ENCODE results near the gene NLRP9. TPM values are rescaled to one million over a fixed set of nuclear protein-coding genes. Genes with fewer than 3 reads are reported as not detected.

The NLRP9 gene
- total and polyA plus RNA-seq, 2 of the 13 experiments (the other 11 are each of a cell fraction or from before 2014, with no cell fraction given), result not detected

- H3K4me2 ChIP-seq (ENCODE audit: low read depth, low read length), result no peak overlapping the region
- DNase-seq (ENCODE audit: low spot score), result no peak
- ChIA-PET POLR2A (no interaction called here), CTCF (ENCODE audit: low intra/inter-chr PET ratio, low total read pairs) (no interaction called here)
- H3K27me3 ChIP-seq (ENCODE audit: control insufficient read depth in 1 of 2, insufficient read depth in 2 of 2, low read length in 2 of 2), result no peaks in the 10 kb centered on the region
- no peak for FAIRE-seq
- no peaks in the 10 kb centered on the region for H4K20me1 ChIP-seq (ENCODE audit: insufficient read depth, low read length)
- intact Hi-C loops (cut with micrococcal nuclease; ENCODE audit: unreplicated experiment) (no loop called here), in situ Hi-C loops (cut with HindIII; ENCODE audit: extremely low pct_ligation_motif_present, low pct_unique_long_range_greater_than_20kb) (no loop called here)
- peaks cover 21 to 54% of the 10 kb centered on the region in 2 experiments for H3K36me3 ChIP-seq (replicated peaks in 1 of 2; ENCODE audit: control insufficient read depth in 1 of 2, insufficient read depth in 2 of 2, low read length in 2 of 2)
- peaks cover 25% of the 10 kb centered on the region for H3K79me2 ChIP-seq (ENCODE audit: insufficient read depth, low read length)
- H2AFZ ChIP-seq (ENCODE audit: low read length), result no peak overlapping the region
- H3K4me3 ChIP-seq (replicated peaks in 1 of 3; ENCODE audit: insufficient read depth in 1 of 3, low read depth in 2 of 3, low read length in 3 of 3), result no peak overlapping the region
- no peak for ATAC-seq
- 92% methylated on average over 19 of the region's 22 CpGs for WGBS (ENCODE audit: low lambda C conversion rate)
- H3K9ac ChIP-seq (ENCODE audit: insufficient read depth, low read depth, low read length), result no peak overlapping the region
- no peak overlapping the region for H3K27ac ChIP-seq (ENCODE audit: extremely low read length, insufficient read depth, low read length)
- BruUV-seq (replicated peaks), result no TSS peak
- H3K4me1 ChIP-seq (ENCODE audit: insufficient read depth, low read length), result peaks cover 48% of the 10 kb centered on the region
- TF ChIP-seq EZH2 (conservative IDR thresholded peaks at IDR 0.05; ENCODE audit: low read depth, low read length), result no peak
- peak; percentile 47; the same call in 1 of the 2 replicates for TF ChIP-seq LCORL (IDR thresholded peaks at IDR 0.05)
- no peak for TF ChIP-seq LCORL (CRISPR knock-in tag; IDR thresholded peaks at IDR 0.05)
- no peaks in the 10 kb centered on the region for H3K9me3 ChIP-seq (ENCODE audit: low read length)
Measured at GRCh38 chr19:55687281-55688201, 50.7 kb downstream of the NLRP9 start.

DNA sequence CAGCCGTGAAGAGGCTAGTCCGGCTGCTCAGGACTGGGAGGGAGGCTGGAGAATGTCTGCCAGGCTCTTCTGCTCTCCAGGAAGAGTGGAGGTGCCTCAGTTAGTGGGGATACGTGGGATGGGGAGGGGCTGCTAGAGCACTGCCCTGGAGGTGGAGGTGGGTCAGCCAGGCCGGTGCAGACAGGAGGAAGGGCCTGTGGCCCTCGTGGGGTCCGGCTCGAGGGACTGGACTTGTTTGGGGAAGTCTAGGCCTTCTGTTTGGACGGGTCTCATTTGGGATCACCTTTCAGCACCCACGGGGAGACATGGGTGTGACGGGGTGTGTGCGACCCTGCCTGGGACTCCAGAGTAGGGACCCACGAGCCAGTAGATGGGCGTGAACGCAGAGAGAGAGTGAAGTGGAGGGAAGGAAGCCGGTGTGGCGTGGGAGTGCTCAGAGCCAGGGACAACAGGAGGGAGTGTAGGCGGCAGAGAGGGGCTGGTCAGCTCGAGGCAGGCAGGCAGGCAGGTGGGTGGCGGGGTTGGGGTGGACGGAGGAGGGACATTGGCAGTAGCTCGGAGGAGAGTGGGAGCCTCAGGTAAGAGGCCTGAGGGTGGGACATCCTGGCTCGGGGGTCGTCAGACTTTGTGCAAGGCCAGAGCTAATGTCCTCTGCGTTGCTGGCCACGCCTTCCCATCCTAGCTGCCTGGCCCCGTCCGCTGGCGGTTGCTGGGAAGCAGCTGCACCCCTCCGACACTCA lies 51.7 kb downstream of the NLRP9 start:
- no peak for FAIRE-seq
- no peak for TF ChIP-seq BCL6 (CRISPR knock-in tag; IDR thresholded peaks at IDR 0.05)
- no peak for TF ChIP-seq PRDM4 (CRISPR knock-in tag; IDR thresholded peaks at IDR 0.05; ENCODE audit: borderline replicate concordance)
- TF ChIP-seq SP2 (CRISPR knock-in tag; IDR thresholded peaks at IDR 0.05), result no peak
- no peak for TF ChIP-seq ZNF749 (CRISPR knock-in tag; IDR thresholded peaks at IDR 0.05; ENCODE audit: borderline replicate concordance)
- no peak for TF ChIP-seq SMAD3 (CRISPR knock-in tag; IDR thresholded peaks at IDR 0.05)
- no peak for TF ChIP-seq AKAP8 (CRISPR knock-in tag; IDR thresholded peaks at IDR 0.05)
- TF ChIP-seq TFE3 (CRISPR knock-in tag; IDR thresholded peaks at IDR 0.05), result no peak
- TF ChIP-seq POLR2G (IDR thresholded peaks at IDR 0.05; ENCODE audit: low read depth, low read length), result no peak

More for the DNA sequence above, 51.7 kb downstream of the NLRP9 start:
- no peaks in the 10 kb centered on the region for H3K27me3 ChIP-seq (ENCODE audit: control insufficient read depth in 1 of 2, insufficient read depth in 2 of 2, low read length in 2 of 2)
- ChIA-PET CTCF (ENCODE audit: low intra/inter-chr PET ratio, low total read pairs) (no interaction called here), POLR2A (no interaction called here)
- in situ Hi-C loops (cut with HindIII; ENCODE audit: extremely low pct_ligation_motif_present, low pct_unique_long_range_greater_than_20kb), result no loop called here
- no peak overlapping the region for H2AFZ ChIP-seq (ENCODE audit: low read length)
- peaks cover 21 to 60% of the 10 kb centered on the region in 2 experiments for H3K36me3 ChIP-seq (replicated peaks in 1 of 2; ENCODE audit: control insufficient read depth in 1 of 2, insufficient read depth in 2 of 2, low read length in 2 of 2)
- H3K9ac ChIP-seq (ENCODE audit: insufficient read depth, low read depth, low read length), result no peak overlapping the region
- WGBS (ENCODE audit: low lambda C conversion rate), result 95% methylated on average over 29 of the region's 29 CpGs
- peaks cover 57% of the 10 kb centered on the region for H3K4me1 ChIP-seq (ENCODE audit: insufficient read depth, low read length)
- no peak for ATAC-seq
- DNase-seq (ENCODE audit: low spot score), result no peak
- BruUV-seq (replicated peaks), result no TSS peak
- H4K20me1 ChIP-seq (ENCODE audit: insufficient read depth, low read length), result no peaks in the 10 kb centered on the region
- H3K27ac ChIP-seq (ENCODE audit: extremely low read length, insufficient read depth, low read length), result no peak overlapping the region
- no peaks in the 10 kb centered on the region for H3K9me3 ChIP-seq (ENCODE audit: low read length)
- peaks cover 29% of the 10 kb centered on the region for H3K79me2 ChIP-seq (ENCODE audit: insufficient read depth, low read length)
- H3K4me3 ChIP-seq (replicated peaks in 1 of 3; ENCODE audit: insufficient read depth in 1 of 3, low read depth in 2 of 3, low read length in 3 of 3), result no peak overlapping the region
- H3K4me2 ChIP-seq (ENCODE audit: low read depth, low read length), result no peak overlapping the region
- intact Hi-C loops (cut with micrococcal nuclease; ENCODE audit: unreplicated experiment), result no loop called here
